Neural progenitor cell (in vitro differentiated cells): Measurements from ENCODE around the gene LGR5. TPM values are rescaled to one million over a fixed set of nuclear protein-coding genes. Genes with fewer than 3 reads are reported as not detected.

Experiments used
- DNase-seq: peaks from one replicate; pipeline ENCODE4 v3.0.0-alpha.2; 2016; ENCODE audit warnings: low spot score
- H2AFZ ChIP-seq: fragments of 200-600 bp; sonication (generic); replicated peaks from 2 replicates; pipeline ENCODE4 v1.6.1; 2016; ENCODE audit warnings: antibody characterized with exemption
- H3F3A ChIP-seq: fragments of 200-600 bp; sonication (generic); 2 replicates; pipeline ENCODE4 v1.6.1; 2016; ENCODE audit warnings: antibody characterized with exemption, low read depth
- H3K27ac ChIP-seq: fragments of 200-600 bp; sonication (generic); 2 replicates; pipeline ENCODE4 v1.5.1; 2016; ENCODE audit warnings: mild to moderate bottlenecking
- H3K27me3 ChIP-seq: fragments of 200-600 bp; sonication (generic); 2 replicates; pipeline ENCODE4 v1.6.1; 2016; ENCODE audit warnings: mild to moderate bottlenecking, moderate library complexity
- H3K36me3 ChIP-seq: fragments of 200-600 bp; sonication (generic); 2 replicates; pipeline ENCODE4 v1.5.1; 2016
- H3K4me1 ChIP-seq: fragments of 200-600 bp; sonication (generic); 2 replicates; pipeline ENCODE4 v1.6.1; 2016; ENCODE audit warnings: mixed run types
- H3K4me2 ChIP-seq: fragments of 200-600 bp; sonication (generic); 2 replicates; pipeline ENCODE4 v1.6.1; 2016
- H3K4me3 ChIP-seq: fragments of 200-600 bp; sonication (generic); 2 replicates; pipeline ENCODE4 v1.5.1; 2016
- H3K79me2 ChIP-seq: fragments of 200-600 bp; sonication (generic); 2 replicates; pipeline ENCODE4 v1.6.1; 2016; ENCODE audit warnings: low read depth
- H3K9ac ChIP-seq: fragments of 200-600 bp; sonication (generic); 2 replicates; pipeline ENCODE4 v1.6.1; 2016
- H3K9me3 ChIP-seq: fragments of 200-600 bp; sonication (generic); 2 replicates; pipeline ENCODE4 v1.5.1; 2016; ENCODE audit warnings: low read depth
- H4K20me1 ChIP-seq: fragments of 200-600 bp; sonication (generic); 2 replicates; pipeline ENCODE4 v1.6.1; 2016; ENCODE audit warnings: low read depth
- H3K27ac Mint-ChIP-seq: 3 replicates; pipeline ENCODE4 v1.8.0; 2021; ENCODE audit warnings: mixed read lengths
- H3K27me3 Mint-ChIP-seq: 2 replicates; pipeline ENCODE4 v1.8.0; 2022; ENCODE audit warnings: low read depth, mild to moderate bottlenecking, inconsistent platforms, moderate library complexity, mixed read lengths; ENCODE audit not compliant: insufficient read depth
- H3K36me3 Mint-ChIP-seq: 3 replicates; pipeline ENCODE4 v1.8.0; 2021; ENCODE audit warnings: mixed read lengths
- H3K4me1 Mint-ChIP-seq: 3 replicates; pipeline ENCODE4 v1.8.0; 2021; ENCODE audit warnings: mixed read lengths
- H3K4me3 Mint-ChIP-seq: 3 replicates; pipeline ENCODE4 v1.8.0; 2021; ENCODE audit warnings: mild to moderate bottlenecking, moderate library complexity, mixed read lengths
- H3K9me3 Mint-ChIP-seq: 3 replicates; pipeline ENCODE4 v1.8.0; 2020; ENCODE audit warnings: mixed read lengths
- EZH2 ChIP-seq: fragments of 200-600 bp; sonication (generic); IDR thresholded peaks from 2 replicates; pipeline ENCODE4 v1.6.1; 2017; ENCODE audit warnings: antibody characterized with exemption, mild to moderate bottlenecking, moderate library complexity
- EZH2phosphoT487 ChIP-seq: fragments of 200-600 bp; sonication (generic); IDR thresholded peaks from 2 replicates; pipeline ENCODE4 v1.6.1; 2017; ENCODE audit warnings: antibody characterized with exemption
- total RNA-seq: library from RNA; depleted of rRNA; stranded (reverse); fragments of >200 nt; gene quantifications from 2 replicates; pipeline ENCODE4 v1.2.3, GENCODE V29; 2015; ENCODE audit warnings: low replicate concordance
- TF ChIP-seq, protein P1 (sequence below): fragments of 200-600 bp; sonication (generic); IDR thresholded peaks from 2 replicates; pipeline ENCODE4 v1.5.1; 2017; ENCODE audit warnings: antibody characterized with exemption, mild to moderate bottlenecking

Gene LGR5
- total RNA-seq, 1 donor from 2014 or later = 1.4 TPM

DNA sequence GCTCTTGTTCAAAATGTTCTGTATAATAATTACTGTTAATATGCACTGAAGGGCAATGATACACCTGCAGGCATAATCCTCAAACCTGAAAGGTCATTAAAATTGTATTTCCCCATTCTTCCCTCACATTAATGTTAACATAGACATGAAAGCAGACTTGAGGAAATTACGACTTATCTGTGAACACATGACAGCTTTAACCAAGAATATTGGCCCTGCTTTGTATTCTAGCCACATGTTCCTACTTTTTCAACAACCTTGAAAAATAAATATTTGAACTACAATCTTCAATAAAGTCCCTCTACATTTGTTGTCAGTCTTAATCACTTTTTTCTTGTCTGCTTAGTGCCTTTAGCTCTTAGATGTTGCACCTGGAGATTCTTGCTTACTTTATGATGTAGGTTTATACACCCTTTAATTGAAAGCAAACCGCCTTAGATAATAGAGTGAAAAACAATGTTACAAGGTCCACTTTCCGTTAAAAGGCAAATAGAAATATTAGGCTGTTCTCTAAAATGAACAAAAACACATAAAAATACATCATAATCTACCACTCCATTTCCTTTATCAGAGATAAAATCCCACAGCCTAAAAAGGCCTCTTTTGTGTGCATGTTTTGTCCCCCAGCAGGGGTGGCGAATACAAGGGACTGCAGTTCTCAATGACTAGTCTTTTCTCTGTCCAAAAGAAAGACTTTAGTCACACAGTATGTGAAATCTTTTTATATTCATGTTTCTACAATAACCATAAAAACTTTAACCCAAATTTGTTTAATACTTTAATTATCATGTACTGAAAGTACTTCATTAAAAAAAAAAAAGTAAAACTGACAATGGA is 168.1 kb downstream of the LGR5 start:
- Histone ChIP-seq H3K79me2 (no peaks in the 10 kb centered on the region), H3K4me3 (no peak overlapping the region), H4K20me1 (no peaks in the 10 kb centered on the region), H3K27me3 (no peaks in the 10 kb centered on the region), H3F3A (no peaks in the 10 kb centered on the region), H3K27ac (no peak overlapping the region), H3K36me3 (peaks cover 6% of the 10 kb centered on the region), H2AFZ (no peak overlapping the region), H3K4me1 (peaks cover 7% of the 10 kb centered on the region), H3K9me3 (no peaks in the 10 kb centered on the region), H3K4me2 (no peak overlapping the region), H3K9ac (no peak overlapping the region)
- Mint-ChIP-seq H3K27ac (no peak overlapping the region), H3K36me3 (peaks cover 27% of the 10 kb centered on the region), H3K4me1 (peaks cover 34% of the 10 kb centered on the region), H3K9me3 (no peaks in the 10 kb centered on the region), H3K4me3 (no peak overlapping the region), H3K27me3 (no peaks in the 10 kb centered on the region)
- TF ChIP-seq EZH2phosphoT487 (no peak), EZH2 (no peak)
- TF ChIP-seq, protein P1, sequence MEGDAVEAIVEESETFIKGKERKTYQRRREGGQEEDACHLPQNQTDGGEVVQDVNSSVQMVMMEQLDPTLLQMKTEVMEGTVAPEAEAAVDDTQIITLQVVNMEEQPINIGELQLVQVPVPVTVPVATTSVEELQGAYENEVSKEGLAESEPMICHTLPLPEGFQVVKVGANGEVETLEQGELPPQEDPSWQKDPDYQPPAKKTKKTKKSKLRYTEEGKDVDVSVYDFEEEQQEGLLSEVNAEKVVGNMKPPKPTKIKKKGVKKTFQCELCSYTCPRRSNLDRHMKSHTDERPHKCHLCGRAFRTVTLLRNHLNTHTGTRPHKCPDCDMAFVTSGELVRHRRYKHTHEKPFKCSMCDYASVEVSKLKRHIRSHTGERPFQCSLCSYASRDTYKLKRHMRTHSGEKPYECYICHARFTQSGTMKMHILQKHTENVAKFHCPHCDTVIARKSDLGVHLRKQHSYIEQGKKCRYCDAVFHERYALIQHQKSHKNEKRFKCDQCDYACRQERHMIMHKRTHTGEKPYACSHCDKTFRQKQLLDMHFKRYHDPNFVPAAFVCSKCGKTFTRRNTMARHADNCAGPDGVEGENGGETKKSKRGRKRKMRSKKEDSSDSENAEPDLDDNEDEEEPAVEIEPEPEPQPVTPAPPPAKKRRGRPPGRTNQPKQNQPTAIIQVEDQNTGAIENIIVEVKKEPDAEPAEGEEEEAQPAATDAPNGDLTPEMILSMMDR = no peak
- DNase-seq = peak; percentile 19

DNA sequence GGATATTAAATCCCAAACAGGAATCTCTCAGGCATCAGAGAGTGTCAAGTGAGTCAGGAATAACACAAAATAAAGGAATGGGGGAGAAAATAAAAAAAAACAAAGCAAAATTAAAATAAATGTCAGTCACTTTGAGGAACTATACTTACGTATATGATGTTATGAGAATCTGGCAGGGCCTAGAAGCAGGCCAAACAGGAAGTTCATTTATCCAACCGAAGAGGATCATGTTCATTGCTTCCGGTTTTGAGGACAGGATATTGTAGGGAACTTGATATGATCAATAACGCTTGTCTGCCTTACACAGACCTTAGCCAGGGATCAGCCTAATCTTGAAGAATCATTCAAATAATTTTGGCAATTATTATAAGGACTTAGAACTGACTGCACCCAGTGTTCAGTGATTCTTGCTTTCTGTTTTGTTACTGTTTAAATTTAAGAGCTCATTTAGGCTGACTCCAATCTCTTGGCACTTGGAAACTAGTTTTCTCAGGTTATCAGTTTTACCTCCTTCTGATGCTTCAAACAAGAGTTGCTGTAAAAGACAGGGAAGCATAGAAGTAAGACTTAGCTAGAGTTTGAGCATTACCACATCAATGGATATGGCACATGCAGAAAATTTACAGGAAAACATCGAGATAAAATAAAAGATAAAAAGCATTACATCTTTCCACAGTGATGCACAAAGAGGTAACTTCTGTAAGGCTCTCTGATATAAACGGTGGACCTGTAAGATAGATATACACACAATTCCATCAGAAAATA is 170.6 kb downstream of the LGR5 start:
- Histone ChIP-seq H3K27me3 (no peaks in the 10 kb centered on the region), H3K36me3 (peaks cover 13% of the 10 kb centered on the region), H3K4me1 (peaks cover 7% of the 10 kb centered on the region), H3K79me2 (no peaks in the 10 kb centered on the region), H3F3A (no peaks in the 10 kb centered on the region), H4K20me1 (no peaks in the 10 kb centered on the region), H2AFZ (no peak overlapping the region), H3K4me2 (no peak overlapping the region), H3K9ac (no peak overlapping the region), H3K4me3 (no peak overlapping the region), H3K27ac (no peak overlapping the region), H3K9me3 (no peaks in the 10 kb centered on the region)
- H3K9me3 Mint-ChIP-seq = no peaks in the 10 kb centered on the region
- peaks cover 37% of the 10 kb centered on the region for H3K36me3 Mint-ChIP-seq
- no peak for DNase-seq
- no peak overlapping the region for H3K4me3 Mint-ChIP-seq
- H3K27ac Mint-ChIP-seq = no peak overlapping the region
- no peaks in the 10 kb centered on the region for H3K27me3 Mint-ChIP-seq
- no peak for TF ChIP-seq EZH2
- TF ChIP-seq EZH2phosphoT487 = no peak
- TF ChIP-seq, protein P1 = no peak
- peaks cover 34% of the 10 kb centered on the region for H3K4me1 Mint-ChIP-seq

DNA sequence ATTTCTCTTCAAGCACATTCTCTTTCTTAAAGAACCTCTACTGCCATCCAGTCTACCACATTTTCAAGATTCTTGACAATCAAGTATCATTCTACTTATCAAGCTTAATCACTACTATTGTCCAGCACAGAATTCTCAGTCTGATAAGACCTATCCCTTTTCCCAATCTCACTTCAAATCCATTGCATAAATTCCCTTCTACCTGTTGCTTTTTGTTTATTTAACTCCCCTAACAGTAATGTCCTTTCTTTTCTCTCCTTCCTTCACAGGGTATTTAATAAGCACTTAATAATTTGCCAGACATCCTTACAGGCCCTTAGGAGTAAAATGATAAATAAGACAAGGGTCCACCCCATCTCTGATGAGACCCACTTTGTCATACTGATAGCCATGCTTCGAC is 182.3 kb downstream of the LGR5 start:
- H4K20me1 ChIP-seq = no peaks in the 10 kb centered on the region
- H3K4me3 ChIP-seq = no peak overlapping the region
- H3K79me2 ChIP-seq = no peaks in the 10 kb centered on the region
- TF ChIP-seq EZH2phosphoT487 (no peak), EZH2 (no peak)
- TF ChIP-seq, protein P1 = no peak
- no peak overlapping the region for H2AFZ ChIP-seq
- DNase-seq = no peak
- H3F3A ChIP-seq = no peaks in the 10 kb centered on the region
- H3K36me3 ChIP-seq = peaks cover 34% of the 10 kb centered on the region
- Mint-ChIP-seq H3K27ac (no peak overlapping the region), H3K4me1 (no peaks in the 10 kb centered on the region), H3K4me3 (no peak overlapping the region), H3K27me3 (no peaks in the 10 kb centered on the region), H3K36me3 (peaks cover 37% of the 10 kb centered on the region), H3K9me3 (no peaks in the 10 kb centered on the region)
- H3K4me2 ChIP-seq = no peak overlapping the region
- no peak overlapping the region for H3K9ac ChIP-seq
- H3K27me3 ChIP-seq = no peaks in the 10 kb centered on the region
- no peak overlapping the region for H3K27ac ChIP-seq
- no peaks in the 10 kb centered on the region for H3K4me1 ChIP-seq
- H3K9me3 ChIP-seq = no peaks in the 10 kb centered on the region
